Ramos (cell line): ENCODE measurements around the gene RMI2.

Experiments used
- in situ Hi-C: fragments of 300-500 bp; cut with MboI; formaldehyde crosslinking; loops from one replicate; pipeline ENCODE4 v1.14.3; 2022; ENCODE audit warnings: low sequenced_read_pairs; ENCODE audit not compliant: unreplicated experiment

Gene RMI2

DNA sequence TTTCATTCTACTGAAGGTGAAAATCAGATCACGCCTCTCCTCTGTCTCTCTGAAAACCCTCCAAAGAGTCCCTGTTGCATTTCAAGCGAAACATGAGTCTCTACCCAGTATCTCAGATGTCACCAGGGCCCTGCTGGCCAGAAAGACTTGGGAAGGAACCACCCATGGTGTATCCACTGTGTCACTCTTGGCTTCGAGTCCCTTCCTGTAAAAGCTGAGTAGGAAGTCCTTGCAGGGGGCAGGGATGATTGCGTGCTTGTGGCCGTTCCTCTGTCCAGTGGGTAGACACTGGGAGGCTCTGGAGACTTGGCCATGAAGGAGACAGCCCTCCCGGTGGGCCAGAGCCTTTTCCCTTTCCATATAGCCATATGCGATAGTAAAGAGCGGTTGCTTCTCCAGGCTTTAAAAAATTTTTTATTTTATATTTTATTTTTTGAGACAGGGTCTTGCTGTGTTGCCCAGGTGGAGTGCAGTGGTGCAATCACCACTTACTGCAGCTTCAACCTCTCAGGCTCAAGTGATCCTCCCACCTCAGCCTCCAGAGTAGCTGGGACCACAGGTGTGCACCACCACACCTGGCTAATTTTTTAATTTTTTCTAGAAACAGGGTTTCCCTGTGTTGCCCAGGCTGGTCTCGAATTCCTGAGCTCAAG is 19.0 kb upstream of the RMI2 start:
- in situ Hi-C loops: no loop called here

DNA sequence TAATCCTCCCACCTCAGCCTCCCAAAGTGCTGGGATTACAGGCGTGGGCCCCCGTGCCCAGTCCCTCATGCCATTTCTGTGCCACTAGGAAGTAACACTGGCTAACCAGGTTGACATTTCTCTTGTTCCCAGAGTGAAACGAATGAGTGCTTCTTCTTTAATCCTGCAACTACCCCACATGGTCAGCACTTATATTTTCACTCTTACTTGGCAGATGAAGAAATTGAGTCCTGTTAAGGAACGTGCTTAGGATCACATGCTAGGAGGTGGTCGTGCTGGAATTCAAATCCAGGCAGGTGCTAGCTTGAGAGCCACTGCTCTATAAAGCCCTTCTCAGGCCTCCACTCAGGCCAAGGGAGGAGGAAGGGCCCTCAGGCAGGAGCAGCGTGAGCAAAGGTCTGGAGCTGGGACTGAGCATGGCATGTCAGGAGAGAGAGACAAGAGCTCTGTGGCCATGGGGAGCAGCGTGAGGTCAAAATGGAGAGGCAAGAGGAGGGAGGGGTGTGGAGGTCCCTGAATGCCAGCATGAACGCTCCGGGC is 18.5 kb upstream of the RMI2 start:
- in situ Hi-C loops: no loop called here

DNA sequence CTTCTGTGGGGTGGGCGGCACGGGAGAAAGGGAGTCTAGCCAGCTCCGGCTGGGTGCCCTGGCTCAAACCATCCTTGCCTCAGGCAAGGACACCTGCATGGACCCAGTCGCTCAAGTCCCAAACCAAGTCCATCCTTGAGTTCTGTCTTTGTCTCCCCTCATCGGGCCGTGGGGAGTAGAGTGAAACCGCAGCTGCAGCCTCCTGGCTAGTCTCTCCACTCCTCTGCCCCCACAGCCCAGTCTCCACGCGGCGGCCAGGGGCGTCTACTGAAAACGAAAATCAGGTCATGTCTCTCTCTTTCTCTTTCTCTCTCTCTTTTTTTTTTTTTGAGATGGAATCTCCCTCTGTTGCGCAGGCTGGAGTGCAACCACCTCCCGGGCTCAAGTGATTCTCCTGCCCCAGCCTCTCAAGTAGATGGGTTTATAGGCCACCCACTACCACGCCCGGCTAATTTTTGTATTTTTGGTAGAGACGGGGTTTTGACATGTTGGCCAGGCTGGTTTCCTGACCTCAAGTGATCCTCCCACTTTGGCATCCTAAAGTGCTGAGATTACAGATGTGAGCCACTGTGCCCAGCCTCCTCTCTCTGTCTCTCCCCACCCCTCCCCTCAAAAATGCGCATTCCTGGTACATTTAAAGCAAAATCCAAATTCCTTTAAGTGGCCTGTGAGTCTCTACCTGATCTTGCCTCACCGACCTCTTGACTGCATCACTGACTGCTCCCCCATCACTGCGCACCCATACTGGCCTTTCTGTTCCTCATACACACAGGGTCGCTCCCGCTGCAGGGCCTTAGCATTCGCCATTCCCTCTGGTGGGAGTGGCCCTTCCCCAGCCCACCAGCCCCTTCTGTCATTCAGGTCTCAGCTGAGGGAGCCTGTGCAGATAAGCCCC is 17.7 kb upstream of the RMI2 start:
- in situ Hi-C loops: no loop called here

DNA sequence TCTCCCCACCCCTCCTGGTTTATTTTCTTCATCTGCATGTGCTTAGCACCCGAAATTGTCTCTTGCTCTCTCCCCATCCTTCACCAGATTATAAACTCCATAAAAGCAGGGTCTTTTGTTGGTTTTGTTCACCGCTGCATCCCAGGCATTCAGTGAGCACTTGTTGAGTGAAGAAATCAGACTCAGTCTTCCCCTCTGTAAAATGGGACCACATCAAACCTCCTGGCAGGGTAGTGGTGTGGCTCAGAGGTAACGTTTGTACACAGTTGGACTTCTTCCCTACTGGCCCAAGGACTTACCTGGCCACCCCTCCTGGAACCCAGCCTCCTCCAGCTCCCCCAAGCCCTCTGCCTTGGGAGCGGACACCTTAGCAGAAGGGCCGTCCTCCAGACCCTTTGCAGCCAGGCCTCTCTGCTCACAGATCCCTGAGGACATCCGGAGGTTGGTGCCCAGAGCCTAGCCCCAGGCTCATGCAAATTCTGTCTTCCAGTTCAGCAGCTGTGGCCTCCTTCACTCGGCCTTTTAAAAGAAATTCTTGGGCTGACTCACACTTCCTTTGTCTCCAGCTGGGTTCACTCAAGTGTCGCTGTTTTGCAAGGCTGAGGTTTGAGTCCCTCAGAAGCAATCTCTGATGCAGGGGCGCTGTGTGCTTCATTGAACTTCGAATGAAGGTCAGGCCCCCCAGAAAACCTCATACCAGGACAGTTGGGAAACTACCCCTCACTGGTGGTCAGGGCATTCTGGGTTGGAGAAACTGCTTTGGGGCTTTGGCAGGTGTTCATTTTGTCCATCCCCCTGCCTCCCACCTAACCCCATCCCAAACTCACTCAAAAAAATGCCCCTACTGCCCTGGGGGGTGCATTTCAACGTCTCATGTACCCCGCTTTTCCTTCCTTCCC is 16.8 kb upstream of the RMI2 start:
- in situ Hi-C loops: no loop called here

DNA sequence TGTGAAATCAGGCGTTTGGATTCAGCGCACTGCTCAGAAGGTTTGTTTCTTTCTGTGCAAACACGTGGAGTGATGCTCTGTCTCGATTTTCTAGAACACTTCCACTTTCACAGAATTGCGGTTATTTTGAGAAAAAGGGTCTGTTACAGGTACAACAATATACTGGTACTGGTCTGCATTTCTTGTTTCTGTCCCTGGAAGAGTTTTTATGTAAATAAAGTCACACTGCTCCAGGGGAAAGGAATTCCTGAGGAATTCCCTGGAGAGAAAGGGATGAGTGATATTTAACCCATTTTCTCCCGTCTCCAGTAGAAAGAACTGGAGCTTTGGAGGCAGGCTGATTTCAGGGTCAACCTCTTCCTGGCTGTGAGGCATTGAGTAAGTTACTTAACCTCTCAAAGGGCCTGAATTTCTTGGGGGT is 16.2 kb upstream of the RMI2 start:
- in situ Hi-C loops: no loop called here

DNA sequence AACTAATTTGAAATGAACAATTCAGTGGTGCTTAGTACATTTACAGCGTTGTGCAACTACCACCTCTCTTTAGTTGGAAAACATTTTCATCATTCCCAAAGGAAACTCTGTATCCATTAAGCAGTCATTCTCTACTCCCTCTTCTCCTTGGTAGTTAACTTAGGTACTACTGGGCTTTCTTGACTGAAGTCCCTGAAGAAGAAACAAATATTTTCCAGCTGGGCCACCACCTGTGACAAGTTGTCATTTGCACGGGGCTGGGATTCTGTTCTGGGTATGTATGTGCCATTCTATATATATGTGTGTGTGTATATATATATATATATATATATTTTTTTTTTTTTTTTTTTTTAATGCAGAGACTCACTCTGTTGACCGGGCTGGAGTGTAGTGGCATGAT is 15.4 kb upstream of the RMI2 start:
- in situ Hi-C loops: no loop called here

DNA sequence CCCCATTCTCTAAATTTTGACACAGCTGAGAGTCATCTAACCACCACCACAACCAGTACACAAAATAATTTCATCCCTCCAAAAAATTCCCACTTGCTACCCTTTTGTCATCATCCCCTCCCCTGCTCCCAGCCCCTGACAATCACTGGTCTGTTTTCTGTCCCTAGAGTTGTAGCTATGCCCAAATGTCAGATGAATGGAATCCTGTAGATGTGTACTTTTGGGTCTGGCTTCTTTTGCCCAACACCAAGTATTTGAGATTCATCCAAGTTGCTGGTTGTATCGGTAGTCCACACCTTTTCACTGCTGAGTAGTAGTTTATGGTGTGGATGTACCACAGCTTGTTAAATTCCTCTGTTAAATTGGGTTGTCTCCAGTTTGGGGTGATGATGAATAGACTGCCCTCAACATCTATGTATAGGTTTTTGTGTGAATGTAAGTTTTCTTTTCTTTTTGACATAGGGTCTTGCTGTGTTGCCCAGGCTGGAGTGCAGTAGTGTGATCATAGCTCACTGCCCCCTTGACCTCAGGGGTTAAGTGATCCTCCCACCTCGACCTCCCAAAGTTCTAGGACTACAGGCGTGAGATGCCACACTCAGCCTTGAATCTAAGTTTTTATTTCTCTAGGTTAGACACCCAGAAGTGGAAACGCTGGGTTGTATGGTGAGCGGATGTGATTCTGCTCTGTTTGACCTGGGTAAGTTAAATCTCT is 14.6 kb upstream of the RMI2 start:
- in situ Hi-C loops: no loop called here

DNA sequence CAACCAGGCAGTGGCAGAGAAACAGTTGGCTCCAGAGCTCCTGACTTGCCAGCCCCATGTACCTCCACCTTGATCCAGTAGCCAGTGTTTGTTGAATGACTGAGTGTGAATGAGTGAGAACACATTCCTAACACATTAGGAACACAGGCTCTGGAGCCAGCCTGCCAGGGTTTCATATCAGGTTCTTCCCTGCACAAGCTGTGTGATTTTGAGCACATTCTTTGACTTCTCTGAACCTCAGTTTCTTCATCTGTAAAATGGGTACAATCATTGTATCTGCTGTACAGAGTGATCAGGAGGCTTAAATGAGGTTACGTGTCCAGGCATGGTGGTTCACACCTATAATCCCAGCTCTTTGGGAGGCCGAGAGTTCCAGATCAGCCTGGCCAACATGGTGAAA is 13.3 kb upstream of the RMI2 start:
- in situ Hi-C loops: no loop called here

DNA sequence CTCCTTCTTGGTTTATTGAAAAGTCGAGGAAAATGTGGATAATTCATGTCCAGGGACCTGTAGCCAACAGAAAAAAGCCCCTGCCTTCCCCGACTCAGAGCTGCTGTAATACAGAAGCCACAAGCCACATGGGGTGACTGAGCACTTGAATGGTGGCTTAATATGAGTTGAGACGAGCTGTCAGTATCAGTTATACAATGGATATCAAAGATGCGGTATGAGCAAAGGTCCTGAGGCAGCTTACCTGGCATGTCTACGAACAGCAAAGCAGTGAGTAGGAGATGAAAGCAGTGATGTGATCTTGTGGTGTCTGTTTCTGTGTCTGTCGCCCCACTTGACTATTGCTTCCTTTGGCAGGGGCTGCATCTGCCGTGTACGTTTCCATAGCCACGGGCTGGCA is 12.2 kb upstream of the RMI2 start:
- in situ Hi-C loops: no loop called here

DNA sequence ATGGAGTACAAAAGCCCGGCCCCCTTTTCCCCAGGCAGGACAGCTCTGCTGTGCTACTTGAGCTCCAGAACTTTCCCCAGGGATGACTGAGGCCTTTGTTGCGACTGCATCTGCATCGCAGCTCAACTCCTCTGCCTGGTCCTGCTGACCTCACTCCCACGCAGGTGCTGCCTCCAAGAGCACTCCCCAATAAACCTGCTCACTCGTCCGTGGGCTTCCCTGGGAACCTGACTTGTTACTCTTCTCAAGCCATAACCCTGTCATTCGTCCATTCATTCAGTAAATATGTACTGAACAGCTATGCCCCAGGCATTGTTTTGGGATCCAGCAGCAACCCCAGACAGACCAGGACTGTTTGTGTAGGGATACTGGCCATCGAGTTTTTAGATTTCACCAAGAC is 11.6 kb upstream of the RMI2 start:
- in situ Hi-C loops: no loop called here

DNA sequence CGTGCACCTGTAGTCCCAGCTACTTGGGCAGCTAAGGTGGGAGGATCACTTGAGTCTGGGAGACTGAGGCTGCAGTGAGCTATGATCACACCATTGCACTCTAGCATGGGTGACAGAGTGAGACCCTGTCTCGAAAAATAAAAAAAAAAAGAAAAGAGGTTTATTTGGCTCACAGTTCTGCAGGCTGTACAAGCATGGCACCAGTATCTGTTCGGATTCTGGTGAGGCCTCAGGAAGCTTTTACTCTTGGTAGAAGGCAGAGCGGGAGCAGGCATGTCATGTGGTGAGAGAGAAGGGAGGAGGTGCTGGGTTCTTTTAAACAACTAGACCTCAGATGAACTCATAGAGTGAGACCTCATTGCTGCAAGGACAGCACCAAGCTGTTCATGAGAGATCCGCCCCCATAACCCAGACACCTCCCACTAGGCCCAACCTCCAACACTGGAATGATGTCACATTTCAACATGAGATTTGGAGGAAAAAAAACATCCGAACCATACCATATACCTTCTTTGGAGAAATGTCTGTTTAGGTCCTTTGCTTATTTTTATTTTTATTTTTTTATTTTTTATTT is 10.3 kb upstream of the RMI2 start:
- in situ Hi-C loops: no loop called here

DNA sequence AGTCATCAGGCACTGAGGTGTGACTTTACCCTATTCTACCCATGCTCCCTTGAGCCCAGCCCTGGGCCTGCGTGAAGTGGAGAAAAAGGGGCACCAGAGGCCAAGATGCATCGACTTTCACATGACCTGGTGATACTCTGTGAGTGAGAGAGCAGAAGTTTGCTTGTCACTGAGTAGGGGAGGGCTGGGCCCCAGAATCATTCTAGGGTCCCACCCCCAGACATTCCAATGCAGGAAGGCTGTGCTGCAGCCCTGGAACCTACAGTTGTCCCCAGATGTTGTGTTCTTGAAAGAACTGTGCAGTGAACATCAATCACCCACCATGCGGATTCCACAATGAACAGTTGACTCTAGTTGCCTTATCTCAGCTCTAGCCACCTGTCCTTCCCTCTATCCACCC is 6.2 kb upstream of the RMI2 start:
- in situ Hi-C loops: no loop called here

DNA sequence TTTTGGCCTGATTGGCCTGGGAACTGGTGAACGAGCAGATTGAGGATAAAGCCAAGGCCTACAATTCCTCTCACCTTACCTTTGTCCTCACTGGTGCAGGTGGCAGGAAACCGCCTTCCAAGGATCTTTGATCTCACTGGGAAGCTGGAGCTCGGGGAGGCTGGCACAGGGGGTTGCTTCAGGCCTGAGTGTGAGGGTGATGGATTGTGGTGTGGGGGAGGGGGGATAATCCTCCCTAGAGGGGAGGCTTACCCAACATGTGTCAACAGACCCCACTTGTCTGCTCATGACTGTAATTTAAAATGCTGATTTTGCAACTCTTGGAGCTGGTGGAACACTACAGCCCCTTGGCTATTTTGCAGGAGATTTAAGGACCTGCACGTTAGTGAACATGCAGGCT is 4.5 kb upstream of the RMI2 start:
- in situ Hi-C loops: no loop called here

DNA sequence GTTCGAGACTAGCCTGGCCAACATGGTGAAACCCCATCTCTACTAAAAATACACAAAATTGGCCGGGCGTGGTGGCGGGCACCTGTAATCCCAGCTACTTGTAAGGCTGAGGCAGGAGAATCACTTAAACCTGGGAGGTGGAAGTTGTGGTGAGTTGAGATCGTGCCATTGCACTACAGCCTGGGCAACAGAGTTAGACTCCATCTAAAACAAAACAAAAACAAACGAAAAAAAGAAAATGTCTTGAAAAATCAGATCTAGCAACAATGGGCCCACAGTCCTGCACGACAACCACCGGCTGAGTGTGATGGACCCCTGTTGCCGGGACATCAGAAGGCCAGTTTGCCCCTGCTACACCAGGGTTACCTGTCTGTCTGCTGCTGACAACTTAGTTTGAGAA is 3.9 kb upstream of the RMI2 start:
- in situ Hi-C loops: no loop called here

DNA sequence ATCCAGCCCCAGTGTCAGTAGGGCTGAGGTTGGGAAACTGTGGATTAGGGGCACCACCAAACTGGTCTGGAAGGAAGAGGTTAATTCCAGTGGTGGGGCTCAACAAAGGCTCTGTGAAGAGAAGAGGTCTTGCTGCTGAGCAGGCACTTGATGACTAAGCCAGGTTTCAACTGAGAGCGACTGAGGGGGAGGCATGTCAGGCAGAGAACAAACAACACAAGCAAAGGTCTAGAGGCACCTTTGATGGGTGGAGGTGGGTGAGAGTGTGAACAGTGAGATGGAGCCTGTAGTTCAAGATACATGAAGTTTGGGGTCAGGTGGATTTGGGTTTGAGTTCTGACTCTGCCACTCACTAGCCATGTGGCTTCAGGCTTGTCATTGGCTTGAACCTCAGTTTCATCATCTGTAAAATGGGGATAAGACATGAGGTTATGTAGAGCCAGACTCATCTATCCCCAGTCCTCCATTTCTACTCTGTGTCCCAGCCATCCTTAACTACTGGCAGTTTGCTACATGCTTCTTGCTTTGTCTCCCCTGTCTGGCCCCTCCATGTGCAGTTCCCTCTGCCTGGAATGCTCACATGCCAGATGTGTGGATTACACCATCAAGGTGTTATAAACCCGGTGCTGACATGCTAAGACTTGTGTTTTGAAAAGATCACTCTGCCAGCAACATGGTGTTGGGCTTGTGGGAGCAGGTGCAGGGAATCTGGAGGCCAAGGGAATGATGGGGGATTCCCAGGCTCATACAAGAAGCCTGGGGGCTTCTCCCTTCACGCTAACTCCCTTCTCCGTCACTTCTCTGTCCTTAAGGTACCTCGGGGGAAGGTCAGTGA is 3.0 kb upstream of the RMI2 start:
- in situ Hi-C loops: no loop called here

DNA sequence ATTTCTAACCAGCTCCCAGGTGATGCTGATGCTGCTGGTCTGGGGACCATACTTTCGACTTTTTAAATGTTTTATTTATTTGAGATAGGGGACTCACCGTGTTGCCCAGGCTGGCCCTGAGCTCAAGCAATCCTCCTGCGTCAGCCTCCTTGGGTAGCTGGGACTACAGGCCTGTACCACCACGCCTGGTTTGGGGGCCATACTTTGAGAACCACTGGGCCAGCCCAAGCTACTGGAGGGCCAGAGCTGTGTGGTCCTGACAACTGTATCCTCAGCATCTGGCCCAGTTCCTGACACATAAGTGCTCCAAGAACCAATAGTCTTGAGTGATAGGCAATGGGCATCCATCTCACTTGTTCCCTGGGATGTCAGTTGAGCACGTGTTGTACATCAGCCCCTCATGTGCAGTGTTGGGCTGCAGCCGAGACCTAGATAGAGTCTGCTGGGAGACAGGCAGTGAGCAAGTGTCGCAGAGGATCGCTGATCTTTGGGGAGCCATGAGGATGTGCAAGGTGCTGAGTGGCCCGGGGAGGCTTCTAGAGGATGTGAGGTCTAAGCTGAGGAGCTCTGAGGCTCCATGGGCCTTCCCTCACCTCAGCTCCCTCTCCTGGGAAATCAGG is 1.6 kb downstream of the RMI2 start:
- in situ Hi-C loops: no loop called here

DNA sequence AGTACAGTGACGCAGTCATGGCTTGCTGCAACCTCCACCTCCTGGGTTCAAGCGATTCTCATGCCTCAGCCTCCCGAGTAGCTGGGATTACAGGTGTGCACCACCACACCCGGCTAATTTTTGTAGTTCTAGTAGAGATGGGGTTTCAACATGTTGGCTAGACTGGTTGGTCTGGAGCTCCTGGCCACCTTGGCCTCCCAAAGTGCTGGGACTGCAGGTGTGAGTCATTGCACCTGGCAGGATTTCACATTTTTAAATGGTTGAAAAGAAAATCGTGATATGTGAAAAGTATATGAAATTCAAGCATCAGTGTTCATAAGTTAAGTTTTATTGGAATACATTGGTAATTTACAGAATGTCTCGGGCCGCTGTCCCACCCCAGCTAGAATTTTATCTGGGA is 2.6 kb downstream of the RMI2 start:
- in situ Hi-C loops: no loop called here
